ENCODE data around the gene C12orf56. TPM values are rescaled to one million over a fixed set of nuclear protein-coding genes. Genes with fewer than 3 reads are reported as not detected.
"Not testable (repeated sequence)": the region's sequence is repeated elsewhere in the genome, so short reads cannot be mapped to it uniquely, and the experiment has no call there.

The C12orf56 gene
- total RNA-seq, 3 donors from 2014 or later: not detected

DNA sequence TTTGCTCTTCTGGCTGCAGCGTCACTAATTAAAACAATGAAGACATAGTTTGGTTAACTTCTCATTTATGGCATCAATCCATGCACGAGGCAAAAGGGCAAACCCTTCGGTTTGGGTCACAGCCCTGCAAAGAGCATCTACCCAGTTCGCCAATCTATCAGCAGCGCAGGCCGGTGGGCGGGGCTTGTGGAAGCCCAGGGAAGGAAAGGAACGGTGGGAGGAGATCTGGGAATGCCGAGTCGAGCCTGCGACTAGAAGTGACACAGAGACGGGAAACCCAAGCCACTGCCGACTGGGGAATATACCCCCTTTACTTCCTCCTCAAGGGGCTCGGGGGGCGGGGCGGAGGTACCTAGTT, 168.9 kb downstream of the C12orf56 start:
- Mint-ChIP-seq H3K36me3 (ENCODE audit: insufficient read depth) (no peaks in the 10 kb centered on the region), H3K9me3 (no peaks in the 10 kb centered on the region), H3K4me3 (peak overlapping the region; percentile 95), H3K27me3 (ENCODE audit: low read depth) (peaks cover 1% of the 10 kb centered on the region), H3K4me1 (ENCODE audit: low read depth) (peaks cover 23% of the 10 kb centered on the region)
- DNase-seq (peak; percentile 60), ATAC-seq (peak; percentile 41 to 47)

DNA sequence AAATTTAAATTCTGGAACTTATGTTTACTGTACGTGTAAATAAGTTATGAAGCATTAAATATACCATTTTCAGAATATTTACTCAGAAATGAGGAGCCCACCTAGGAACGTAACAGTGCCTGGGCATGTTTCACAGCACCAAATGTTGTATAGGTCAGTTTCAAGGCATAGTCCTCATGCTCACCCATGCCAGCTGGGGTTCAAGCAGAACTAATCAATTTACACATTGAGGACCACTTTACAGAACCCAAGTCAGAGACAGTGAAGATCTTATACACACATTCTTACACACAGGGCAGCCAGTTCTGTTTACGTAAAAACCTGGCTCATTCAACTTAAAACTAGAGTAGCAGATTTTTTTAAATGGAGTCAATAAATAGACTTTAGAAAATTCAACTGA, 170.5 kb downstream of the C12orf56 start:
- Mint-ChIP-seq H3K4me3 (no peak overlapping the region), H3K4me1 (ENCODE audit: low read depth) (peaks cover 23% of the 10 kb centered on the region), H3K36me3 (ENCODE audit: insufficient read depth) (peaks cover 3% of the 10 kb centered on the region), H3K9me3 (no peaks in the 10 kb centered on the region), H3K27me3 (ENCODE audit: low read depth) (no peaks in the 10 kb centered on the region)
- ATAC-seq (no peak), DNase-seq (no peak)

DNA sequence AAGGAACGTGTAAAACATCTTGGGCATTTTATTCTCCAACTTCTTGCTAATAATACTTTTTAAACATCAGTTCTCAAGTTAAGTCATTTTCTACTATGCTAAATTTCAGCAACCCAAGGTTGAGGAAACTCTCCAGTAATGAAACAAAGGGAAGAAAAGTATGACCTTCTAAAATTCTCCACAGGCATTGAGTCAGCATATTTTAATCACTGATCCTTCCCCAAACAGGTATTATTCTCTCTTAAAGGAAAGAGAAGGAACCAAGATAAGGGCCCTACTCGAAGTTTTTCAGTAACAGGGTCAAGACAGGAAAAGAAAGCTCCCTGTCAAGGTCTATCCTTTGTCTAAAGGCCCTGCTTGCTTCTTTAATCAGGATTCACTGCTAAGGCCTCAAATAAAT, 171.4 kb downstream of the C12orf56 start:
- Mint-ChIP-seq H3K9me3 (no peaks in the 10 kb centered on the region), H3K36me3 (ENCODE audit: insufficient read depth) (peaks cover 3% of the 10 kb centered on the region), H3K4me1 (ENCODE audit: low read depth) (peaks cover 23% of the 10 kb centered on the region), H3K27me3 (ENCODE audit: low read depth) (no peaks in the 10 kb centered on the region), H3K4me3 (peak overlapping the region; percentile 22)
- no peak for ATAC-seq
- no peak for DNase-seq

DNA sequence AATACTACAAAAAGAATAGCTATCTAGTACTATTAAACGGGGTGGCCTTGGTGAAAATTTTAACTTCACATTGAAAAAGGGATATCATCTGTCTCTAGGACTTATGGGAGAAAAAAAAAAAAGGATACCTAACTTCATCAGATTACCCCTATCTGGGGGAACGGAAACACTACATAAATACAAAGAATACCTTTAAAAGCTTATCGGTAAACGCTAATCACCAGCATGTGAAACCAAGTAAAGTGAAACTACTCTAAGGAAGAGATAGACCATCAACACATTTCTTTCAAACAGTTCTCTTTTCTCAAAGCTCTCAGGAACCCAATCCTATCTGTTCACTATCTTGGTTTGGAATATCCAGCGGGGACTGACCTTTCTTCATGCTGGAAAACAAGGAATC, 172.0 kb downstream of the C12orf56 start:
- H3K9me3 Mint-ChIP-seq: no peaks in the 10 kb centered on the region
- H3K36me3 Mint-ChIP-seq (ENCODE audit: insufficient read depth): peaks cover 9% of the 10 kb centered on the region
- no peaks in the 10 kb centered on the region for H3K27me3 Mint-ChIP-seq (ENCODE audit: low read depth)
- no peak for DNase-seq
- ATAC-seq: no peak
- H3K4me1 Mint-ChIP-seq (ENCODE audit: low read depth): peaks cover 23% of the 10 kb centered on the region
- H3K4me3 Mint-ChIP-seq: peak overlapping the region; percentile 61

DNA sequence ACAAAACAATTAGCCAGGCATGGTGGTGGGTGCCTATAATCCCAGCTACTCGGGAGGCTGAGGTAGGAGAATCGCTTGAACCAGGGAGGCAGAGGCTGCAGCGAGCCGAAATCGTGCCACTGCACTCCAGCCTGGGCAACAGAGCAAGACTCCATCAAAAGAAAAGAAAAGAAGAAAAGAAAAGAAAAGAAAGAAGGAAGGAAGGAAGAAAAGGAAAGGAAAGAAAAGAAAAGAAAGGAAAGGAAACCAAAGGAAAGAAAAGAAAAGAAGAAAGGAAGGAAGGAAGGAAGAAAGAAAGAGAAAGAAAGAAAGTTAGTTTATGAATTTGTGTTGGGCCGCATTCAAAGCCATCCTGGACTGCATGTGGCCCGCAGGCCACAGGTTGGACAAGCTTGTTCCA, 172.9 kb downstream of the C12orf56 start:
- H3K9me3 Mint-ChIP-seq; H3K27me3 Mint-ChIP-seq (ENCODE audit: low read depth); H3K4me3 Mint-ChIP-seq; DNase-seq; ATAC-seq: not testable (repeated sequence)
- Mint-ChIP-seq H3K36me3 (ENCODE audit: insufficient read depth) (peaks cover 11% of the 10 kb centered on the region), H3K4me1 (ENCODE audit: low read depth) (peaks cover 23% of the 10 kb centered on the region)

DNA sequence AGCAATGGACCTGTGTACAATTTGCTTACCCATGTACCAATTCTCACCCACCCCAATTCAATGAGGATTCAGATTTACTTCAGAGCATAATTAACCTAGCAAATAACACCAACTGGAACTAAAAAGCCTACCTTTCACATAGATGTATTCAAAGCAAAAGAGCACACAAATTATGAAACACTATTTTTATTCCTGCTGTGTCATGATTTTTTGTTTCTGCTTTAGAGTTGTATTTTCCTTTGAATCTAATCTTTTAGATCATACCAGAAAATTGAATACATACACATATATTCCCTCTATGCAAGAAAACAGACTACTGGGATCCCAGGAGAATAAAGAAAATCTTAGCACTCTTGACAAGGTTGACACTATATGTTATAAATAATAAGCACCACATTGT, 174.3 kb downstream of the C12orf56 start:
- ATAC-seq: no peak
- peaks cover 20% of the 10 kb centered on the region for H3K36me3 Mint-ChIP-seq (ENCODE audit: insufficient read depth)
- no peaks in the 10 kb centered on the region for H3K27me3 Mint-ChIP-seq (ENCODE audit: low read depth)
- no peaks in the 10 kb centered on the region for H3K9me3 Mint-ChIP-seq
- no peak overlapping the region for H3K4me3 Mint-ChIP-seq
- DNase-seq: no peak
- H3K4me1 Mint-ChIP-seq (ENCODE audit: low read depth): peaks cover 22% of the 10 kb centered on the region

Other genes starting within 250 kb of the C12orf56 start
- 10 to 100 TPM; 11.1 to 14.3 (median 12.2) TPM for gene KICS2, start 168.5 kb downstream of the C12orf56 start, total RNA-seq
- 100 to 1,000 TPM; 130 to 143 (median 132) TPM for gene XPOT, start 13.6 kb upstream of the C12orf56 start, total RNA-seq
- gene TBK1, start 61.4 kb upstream of the C12orf56 start, total RNA-seq: 10 to 100 TPM; 15.1 to 20.5 (median 15.4) TPM
- gene RASSF3, start 219.7 kb upstream of the C12orf56 start, total RNA-seq: 10 to 100 TPM; 44.2 to 47.6 (median 46.2) TPM

Data from activated T-cell treated with anti-CD3 and anti-CD28 coated beads, Interleukin-2, amount 50 U/mL, for 4 hours (primary cell).